MCF 10A (cell line): ENCODE measurements around the gene ATP1A2. TPM values are rescaled to one million over a fixed set of nuclear protein-coding genes. Genes with fewer than 3 reads are reported as not detected.

ENCODE experiments used
- BruUV-seq: library from RNA; stranded (reverse); fragments of 400-500 nt; replicated peaks from 2 replicates; lab custom pipeline; 2021; lab: Mats Ljungman, UMichigan
- CTCF ChIA-PET: fragments of 300-600 bp; sonication (Branson Sonifier 250); formaldehyde crosslinking; extraction: SDS; loops from one replicate; lab custom pipeline; 2021; ENCODE audit warnings: antibody characterized with exemption, inconsistent platforms; lab: Yijun Ruan, JAX
- POLR2A ChIA-PET: fragments of 300-600, 350-650 bp; sonication (Branson Sonifier 250); formaldehyde crosslinking; extraction: SDS; loops from one replicate; lab custom pipeline; 2020; ENCODE audit warnings: antibody characterized with exemption, inconsistent platforms; lab: Yijun Ruan, JAX
- DNase-seq: peaks from one replicate; pipeline ENCODE4 v3.0.0-alpha.2; 2018; ENCODE audit not compliant: unreplicated experiment
- H3K27ac Mint-ChIP-seq: one replicate; pipeline ENCODE4 v1.8.0; 2022; ENCODE audit warnings: mild to moderate bottlenecking, low read depth, mixed read lengths; ENCODE audit not compliant: unreplicated experiment
- H3K27me3 Mint-ChIP-seq: one replicate; pipeline ENCODE4 v1.8.0; 2022; ENCODE audit warnings: mixed read lengths; ENCODE audit not compliant: insufficient read depth, unreplicated experiment
- H3K36me3 Mint-ChIP-seq: one replicate; pipeline ENCODE4 v1.8.0; 2022; ENCODE audit warnings: mild to moderate bottlenecking, moderate library complexity, mixed read lengths; ENCODE audit not compliant: insufficient read depth, unreplicated experiment
- H3K4me1 Mint-ChIP-seq: one replicate; pipeline ENCODE4 v1.8.0; 2022; ENCODE audit warnings: mixed read lengths; ENCODE audit not compliant: insufficient read depth, unreplicated experiment
- H3K4me3 Mint-ChIP-seq: one replicate; pipeline ENCODE4 v1.8.0; 2022; ENCODE audit warnings: mild to moderate bottlenecking, moderate library complexity, mixed read lengths; ENCODE audit not compliant: unreplicated experiment
- H3K9me3 Mint-ChIP-seq: one replicate; pipeline ENCODE4 v1.8.0; 2022; ENCODE audit warnings: mixed read lengths; ENCODE audit not compliant: unreplicated experiment
- intact Hi-C: fragments of 100-400 bp; cut with micrococcal nuclease; formaldehyde crosslinking; loops from 2 replicates; pipeline ENCODE4 v1.14.1; 2022
- total RNA-seq: library from RNA; stranded (reverse); gene quantifications from 2 replicates; pipeline ENCODE4 v1.2.3, GENCODE V29; 2022
- TF ChIP-seq, protein P1 (sequence below): fragments of 200-600 bp; IDR thresholded peaks from one replicate; pipeline ENCODE4 v1.8.0; 2022; ENCODE audit warnings: antibody characterized with exemption, mild to moderate bottlenecking; ENCODE audit not compliant: unreplicated experiment

ATP1A2 gene
- total RNA-seq, 1 experiment from 2014 or later = not detected

- CTCF ChIA-PET = interaction anchor here (0.5 to 2.5 kb wide), 8 partner anchors 17 to 125 kb away, joined by 3 to 10 read pairs (median 4); no protein-coding TSS in a partner anchor
- Mint-ChIP-seq H3K27me3 (peaks cover 49% of the 10 kb centered on the region), H3K4me1 (peaks cover 6% of the 10 kb centered on the region), H3K9me3 (no peaks in the 10 kb centered on the region), H3K36me3 (no peaks in the 10 kb centered on the region), H3K4me3 (no peak overlapping the region), H3K27ac (no peak overlapping the region)
- intact Hi-C loops = no loop called here
- POLR2A ChIA-PET = interaction anchor here (0.7 to 1.5 kb wide), 3 partner anchors 12 to 93 kb away, joined by 3 to 6 read pairs (median 4); partner anchors contain the start of gene DCAF8
- BruUV-seq = no TSS peak
- DNase-seq = no peak
- TF ChIP-seq, protein P1, sequence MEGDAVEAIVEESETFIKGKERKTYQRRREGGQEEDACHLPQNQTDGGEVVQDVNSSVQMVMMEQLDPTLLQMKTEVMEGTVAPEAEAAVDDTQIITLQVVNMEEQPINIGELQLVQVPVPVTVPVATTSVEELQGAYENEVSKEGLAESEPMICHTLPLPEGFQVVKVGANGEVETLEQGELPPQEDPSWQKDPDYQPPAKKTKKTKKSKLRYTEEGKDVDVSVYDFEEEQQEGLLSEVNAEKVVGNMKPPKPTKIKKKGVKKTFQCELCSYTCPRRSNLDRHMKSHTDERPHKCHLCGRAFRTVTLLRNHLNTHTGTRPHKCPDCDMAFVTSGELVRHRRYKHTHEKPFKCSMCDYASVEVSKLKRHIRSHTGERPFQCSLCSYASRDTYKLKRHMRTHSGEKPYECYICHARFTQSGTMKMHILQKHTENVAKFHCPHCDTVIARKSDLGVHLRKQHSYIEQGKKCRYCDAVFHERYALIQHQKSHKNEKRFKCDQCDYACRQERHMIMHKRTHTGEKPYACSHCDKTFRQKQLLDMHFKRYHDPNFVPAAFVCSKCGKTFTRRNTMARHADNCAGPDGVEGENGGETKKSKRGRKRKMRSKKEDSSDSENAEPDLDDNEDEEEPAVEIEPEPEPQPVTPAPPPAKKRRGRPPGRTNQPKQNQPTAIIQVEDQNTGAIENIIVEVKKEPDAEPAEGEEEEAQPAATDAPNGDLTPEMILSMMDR = no peak
Observed at GRCh38 chr1:160169553-160170399, 54.2 kb downstream of the ATP1A2 start.

- CTCF ChIA-PET = interaction anchor here (0.6 to 2.5 kb wide), 8 partner anchors 16 to 120 kb away, joined by 3 to 9 read pairs (median 3); no protein-coding TSS in a partner anchor
- peaks cover 6% of the 10 kb centered on the region for H3K4me1 Mint-ChIP-seq
- peaks cover 33% of the 10 kb centered on the region for H3K27me3 Mint-ChIP-seq
- no TSS peak for BruUV-seq
- no peaks in the 10 kb centered on the region for H3K9me3 Mint-ChIP-seq
- TF ChIP-seq, protein P1 = no peak
- DNase-seq = no peak
- H3K4me3 Mint-ChIP-seq = no peak overlapping the region
- H3K27ac Mint-ChIP-seq = no peak overlapping the region
- H3K36me3 Mint-ChIP-seq = no peaks in the 10 kb centered on the region
- POLR2A ChIA-PET = no interaction called here
- intact Hi-C loops = no loop called here
Observed at GRCh38 chr1:160171354-160171753, 55.8 kb downstream of the ATP1A2 start.

DNA sequence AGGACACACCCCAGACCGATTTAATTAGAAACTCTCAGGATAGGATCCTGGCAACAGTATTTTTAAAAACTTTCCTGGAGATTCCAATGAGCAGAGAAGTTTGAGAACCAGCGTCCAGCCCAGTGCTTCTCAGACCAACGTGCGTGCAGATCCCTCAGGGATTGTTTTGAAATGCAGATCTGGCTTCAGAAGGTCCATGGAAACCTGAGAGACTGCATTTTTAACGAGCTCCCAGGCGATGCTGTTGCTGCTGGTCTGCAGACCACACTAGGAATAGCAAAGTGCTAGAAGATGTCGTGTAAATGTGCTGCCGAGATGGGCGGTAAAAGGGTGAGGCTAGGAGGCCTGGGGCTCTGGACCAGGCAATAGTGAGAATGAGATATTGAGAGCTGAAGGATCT is 56.4 kb downstream of the ATP1A2 start:
- CTCF ChIA-PET = interaction anchor here (0.7 to 2.6 kb wide), 7 partner anchors 17 to 204 kb away, joined by 3 to 9 read pairs (median 6); partner anchors contain the start of gene IGSF8
- POLR2A ChIA-PET = no interaction called here

DNA sequence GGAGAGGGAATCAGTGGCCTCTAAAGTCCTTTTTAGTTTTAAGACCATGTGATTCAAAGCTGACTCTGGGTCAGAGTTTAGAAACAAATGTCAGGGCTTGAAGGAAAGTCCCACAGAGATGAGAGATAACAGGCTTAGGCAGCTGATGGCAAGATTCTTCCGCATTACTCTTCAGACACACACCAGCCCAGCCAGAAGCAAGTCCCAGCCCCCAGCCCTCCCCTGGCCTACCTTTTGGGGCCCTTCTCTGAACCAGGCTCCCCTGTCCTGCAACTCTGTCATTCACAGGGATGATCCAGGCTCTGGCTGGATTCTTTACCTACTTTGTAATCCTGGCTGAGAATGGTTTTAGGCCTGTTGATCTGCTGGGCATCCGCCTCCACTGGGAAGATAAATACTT is 61.7 kb downstream of the ATP1A2 start:
- Mint-ChIP-seq H3K27me3 (peaks cover 45% of the 10 kb centered on the region), H3K4me3 (no peak overlapping the region), H3K9me3 (no peaks in the 10 kb centered on the region), H3K27ac (no peak overlapping the region), H3K36me3 (no peaks in the 10 kb centered on the region), H3K4me1 (no peaks in the 10 kb centered on the region)
- TF ChIP-seq, protein P1 = no peak
- ChIA-PET CTCF (interaction anchor here (0.6 kb wide), 2 partner anchors 19 to 77 kb away, joined by 3 read pairs; no protein-coding TSS in a partner anchor), POLR2A (no interaction called here)
- intact Hi-C loops = no loop called here
- BruUV-seq = no TSS peak
- DNase-seq = no peak

More for the DNA sequence above, 56.4 kb downstream of the ATP1A2 start:
- Mint-ChIP-seq H3K27me3 (peaks cover 27% of the 10 kb centered on the region), H3K9me3 (no peaks in the 10 kb centered on the region), H3K4me1 (peaks cover 6% of the 10 kb centered on the region), H3K36me3 (no peaks in the 10 kb centered on the region), H3K4me3 (no peak overlapping the region), H3K27ac (no peak overlapping the region)
- no peak for DNase-seq
- TF ChIP-seq, protein P1 = no peak
- BruUV-seq = no TSS peak
- intact Hi-C loops = no loop called here
